SJCRH30 (cell line): ENCODE measurements around the gene SESN1. TPM values are rescaled to one million over a fixed set of nuclear protein-coding genes. Genes with fewer than 3 reads are reported as not detected.

ENCODE experiments used
- DNase-seq, 2 experiments: peaks; one replicate each; pipeline ENCODE4 v3.0.0-alpha.2; 2015 to 2020
- H3K27ac ChIP-seq: fragments of 250-450 bp; sonication (Bioruptor Pico); 2 replicates; pipeline ENCODE4 v1.5.1; 2020; ENCODE audit warnings: mild to moderate bottlenecking, moderate library complexity
- H3K27me3 ChIP-seq: fragments of 250-450 bp; sonication (Bioruptor Pico); 2 replicates; pipeline ENCODE4 v1.5.1; 2020; ENCODE audit warnings: mild to moderate bottlenecking, moderate library complexity
- H3K36me3 ChIP-seq: fragments of 250-450 bp; sonication (Bioruptor Pico); 2 replicates; pipeline ENCODE4 v1.5.1; 2020; ENCODE audit warnings: mild to moderate bottlenecking, moderate library complexity
- H3K4me1 ChIP-seq: fragments of 250-450 bp; sonication (Bioruptor Pico); 2 replicates; pipeline ENCODE4 v1.5.1; 2020; ENCODE audit warnings: mild to moderate bottlenecking, moderate library complexity
- H3K4me3 ChIP-seq: fragments of 250-450 bp; sonication (Bioruptor Pico); 2 replicates; pipeline ENCODE4 v1.5.1; 2020; ENCODE audit warnings: mild to moderate bottlenecking, moderate library complexity
- H3K9me3 ChIP-seq: fragments of 250-450 bp; sonication (Bioruptor Pico); replicated peaks from 2 replicates; pipeline ENCODE4 v1.5.1; 2020; ENCODE audit warnings: mild to moderate bottlenecking, moderate library complexity
- total RNA-seq: library from RNA; depleted of rRNA; stranded (reverse); fragments of >200 nt; shearing (Covaris generic); gene quantifications from 2 replicates; pipeline ENCODE4 v1.2.3, GENCODE V29; 2014

Gene SESN1
- total RNA-seq, 1 experiment from 2014 or later = 23.7 TPM

- no peak for DNase-seq
- no peaks in the 10 kb centered on the region; the same call in 1 of the 2 replicates for H3K9me3 ChIP-seq
- no peak overlapping the region for H3K4me3 ChIP-seq
- no peaks in the 10 kb centered on the region for H3K36me3 ChIP-seq
- H3K27me3 ChIP-seq = no peaks in the 10 kb centered on the region
- no peaks in the 10 kb centered on the region for H3K4me1 ChIP-seq
- H3K27ac ChIP-seq = no peak overlapping the region
These were observed 34.1 kb downstream of the SESN1 start for GRCh38 chr6:109060571-109060970.

- Histone ChIP-seq H3K4me1 (no peaks in the 10 kb centered on the region), H3K4me3 (no peak overlapping the region), H3K27me3 (no peaks in the 10 kb centered on the region), H3K36me3 (no peaks in the 10 kb centered on the region), H3K27ac (no peak overlapping the region), H3K9me3 (no peaks in the 10 kb centered on the region; the same call in 1 of the 2 replicates)
- no peak for DNase-seq
These were observed 35.0 kb downstream of the SESN1 start for GRCh38 chr6:109059571-109060021.

GRCh38 chr6:109059153-109059552 is 35.5 kb downstream of the SESN1 start:
- H3K36me3 ChIP-seq = no peaks in the 10 kb centered on the region
- H3K9me3 ChIP-seq = no peaks in the 10 kb centered on the region; the same call in 1 of the 2 replicates
- H3K4me3 ChIP-seq = no peak overlapping the region
- no peak overlapping the region for H3K27ac ChIP-seq
- no peak for DNase-seq
- no peaks in the 10 kb centered on the region for H3K27me3 ChIP-seq
- no peaks in the 10 kb centered on the region for H3K4me1 ChIP-seq

GRCh38 chr6:109058620-109059019 is 36.0 kb downstream of the SESN1 start:
- Histone ChIP-seq H3K27me3 (no peaks in the 10 kb centered on the region), H3K4me1 (no peaks in the 10 kb centered on the region), H3K9me3 (no peaks in the 10 kb centered on the region), H3K27ac (no peak overlapping the region), H3K4me3 (no peak overlapping the region), H3K36me3 (no peaks in the 10 kb centered on the region)
- no peak for DNase-seq

GRCh38 chr6:109056661-109057060 is 38.0 kb downstream of the SESN1 start:
- no peaks in the 10 kb centered on the region for H3K27me3 ChIP-seq
- H3K9me3 ChIP-seq = no peaks in the 10 kb centered on the region
- H3K36me3 ChIP-seq = no peaks in the 10 kb centered on the region
- no peaks in the 10 kb centered on the region for H3K4me1 ChIP-seq
- no peak overlapping the region for H3K4me3 ChIP-seq
- no peak overlapping the region for H3K27ac ChIP-seq
- no peak for DNase-seq

- no peaks in the 10 kb centered on the region for H3K36me3 ChIP-seq
- H3K4me3 ChIP-seq = no peak overlapping the region
- no peak for DNase-seq
- no peak overlapping the region for H3K27ac ChIP-seq
- no peaks in the 10 kb centered on the region for H3K4me1 ChIP-seq
- H3K27me3 ChIP-seq = no peaks in the 10 kb centered on the region
- no peaks in the 10 kb centered on the region for H3K9me3 ChIP-seq
These were observed 38.8 kb downstream of the SESN1 start for GRCh38 chr6:109055771-109056235.

- Histone ChIP-seq H3K27ac (no peak overlapping the region), H3K27me3 (no peaks in the 10 kb centered on the region), H3K4me1 (no peaks in the 10 kb centered on the region), H3K9me3 (peaks cover 8% of the 10 kb centered on the region; the same call in 1 of the 2 replicates), H3K36me3 (0 out of 2 replicates have a peak, but pooled peaks cover 2% of the 10 kb centered on the region), H3K4me3 (no peak overlapping the region)
- DNase-seq = no peak
These were observed 41.3 kb downstream of the SESN1 start for GRCh38 chr6:109053336-109053735.

- no peak overlapping the region for H3K27ac ChIP-seq
- no peak for DNase-seq
- H3K36me3 ChIP-seq = 0 out of 2 replicates have a peak, but pooled peaks cover 2% of the 10 kb centered on the region
- peaks cover 10% of the 10 kb centered on the region; the same call in 1 of the 2 replicates for H3K9me3 ChIP-seq
- no peak overlapping the region for H3K4me3 ChIP-seq
- H3K27me3 ChIP-seq = no peaks in the 10 kb centered on the region
- no peaks in the 10 kb centered on the region for H3K4me1 ChIP-seq
These were observed 41.8 kb downstream of the SESN1 start for GRCh38 chr6:109052852-109053251.

GRCh38 chr6:109052018-109052651 is 42.5 kb downstream of the SESN1 start:
- Histone ChIP-seq H3K27me3 (no peaks in the 10 kb centered on the region), H3K9me3 (peaks cover 10% of the 10 kb centered on the region; the same call in 1 of the 2 replicates), H3K36me3 (0 out of 2 replicates have a peak, but pooled peaks cover 2% of the 10 kb centered on the region), H3K27ac (no peak overlapping the region), H3K4me1 (no peaks in the 10 kb centered on the region), H3K4me3 (no peak overlapping the region)
- no peak for DNase-seq

- DNase-seq = no peak
- H3K27me3 ChIP-seq = no peaks in the 10 kb centered on the region
- 0 out of 2 replicates have a peak, but pooled peaks cover 2% of the 10 kb centered on the region for H3K36me3 ChIP-seq
- no peak overlapping the region for H3K27ac ChIP-seq
- H3K9me3 ChIP-seq = peaks cover 10% of the 10 kb centered on the region; the same call in 1 of the 2 replicates
- H3K4me3 ChIP-seq = no peak overlapping the region
- no peaks in the 10 kb centered on the region for H3K4me1 ChIP-seq
These were observed 43.2 kb downstream of the SESN1 start for GRCh38 chr6:109051301-109052017.

GRCh38 chr6:109050447-109051102 is 44.1 kb downstream of the SESN1 start:
- H3K4me1 ChIP-seq = no peaks in the 10 kb centered on the region
- H3K27ac ChIP-seq = no peak overlapping the region
- no peaks in the 10 kb centered on the region for H3K27me3 ChIP-seq
- peaks cover 10% of the 10 kb centered on the region; the same call in 1 of the 2 replicates for H3K9me3 ChIP-seq
- no peak for DNase-seq
- H3K36me3 ChIP-seq = 0 out of 2 replicates have a peak, but pooled peaks cover 2% of the 10 kb centered on the region
- no peak overlapping the region for H3K4me3 ChIP-seq

GRCh38 chr6:109050012-109050411 is 44.6 kb downstream of the SESN1 start:
- Histone ChIP-seq H3K9me3 (peaks cover 10% of the 10 kb centered on the region; the same call in 1 of the 2 replicates), H3K4me1 (no peaks in the 10 kb centered on the region), H3K36me3 (0 out of 2 replicates have a peak, but pooled peaks cover 2% of the 10 kb centered on the region), H3K27me3 (no peaks in the 10 kb centered on the region), H3K27ac (no peak overlapping the region), H3K4me3 (no peak overlapping the region)
- no peak for DNase-seq

- Histone ChIP-seq H3K27ac (no peak overlapping the region), H3K9me3 (peaks cover 10% of the 10 kb centered on the region; the same call in 1 of the 2 replicates), H3K27me3 (no peaks in the 10 kb centered on the region), H3K36me3 (0 out of 2 replicates have a peak, but pooled peaks cover 2% of the 10 kb centered on the region), H3K4me1 (no peaks in the 10 kb centered on the region), H3K4me3 (no peak overlapping the region)
- no peak for DNase-seq
These were observed 45.8 kb downstream of the SESN1 start for GRCh38 chr6:109048670-109049415.

- peaks cover 10% of the 10 kb centered on the region; the same call in 1 of the 2 replicates for H3K9me3 ChIP-seq
- H3K27me3 ChIP-seq = no peaks in the 10 kb centered on the region
- no peak for DNase-seq
- 0 out of 2 replicates have a peak, but pooled peaks cover 2% of the 10 kb centered on the region for H3K36me3 ChIP-seq
- no peaks in the 10 kb centered on the region for H3K4me1 ChIP-seq
- H3K27ac ChIP-seq = no peak overlapping the region
- no peak overlapping the region for H3K4me3 ChIP-seq
These were observed 46.5 kb downstream of the SESN1 start for GRCh38 chr6:109048176-109048575.
